OCI-LY7 (cell line): Measurements from ENCODE around the gene SEC23A.

Experiments used
- EZH2phosphoT487 ChIP-seq: fragments of 200-600 bp; sonication (generic); IDR thresholded peaks from 2 replicates; pipeline ENCODE4 v1.6.1; 2018; ENCODE audit warnings: low read depth, borderline replicate concordance, mild to moderate bottlenecking, mixed run types, antibody characterized with exemption, low read length, moderate library complexity, mixed read lengths
- TF ChIP-seq, protein P1 (sequence below): fragments of 200-600 bp; sonication (generic); conservative IDR thresholded peaks from 2 replicates; pipeline ENCODE4 v1.5.1; 2014; ENCODE audit warnings: mild to moderate bottlenecking, antibody characterized with exemption, low read length, moderate library complexity, mixed read lengths

DNA sequence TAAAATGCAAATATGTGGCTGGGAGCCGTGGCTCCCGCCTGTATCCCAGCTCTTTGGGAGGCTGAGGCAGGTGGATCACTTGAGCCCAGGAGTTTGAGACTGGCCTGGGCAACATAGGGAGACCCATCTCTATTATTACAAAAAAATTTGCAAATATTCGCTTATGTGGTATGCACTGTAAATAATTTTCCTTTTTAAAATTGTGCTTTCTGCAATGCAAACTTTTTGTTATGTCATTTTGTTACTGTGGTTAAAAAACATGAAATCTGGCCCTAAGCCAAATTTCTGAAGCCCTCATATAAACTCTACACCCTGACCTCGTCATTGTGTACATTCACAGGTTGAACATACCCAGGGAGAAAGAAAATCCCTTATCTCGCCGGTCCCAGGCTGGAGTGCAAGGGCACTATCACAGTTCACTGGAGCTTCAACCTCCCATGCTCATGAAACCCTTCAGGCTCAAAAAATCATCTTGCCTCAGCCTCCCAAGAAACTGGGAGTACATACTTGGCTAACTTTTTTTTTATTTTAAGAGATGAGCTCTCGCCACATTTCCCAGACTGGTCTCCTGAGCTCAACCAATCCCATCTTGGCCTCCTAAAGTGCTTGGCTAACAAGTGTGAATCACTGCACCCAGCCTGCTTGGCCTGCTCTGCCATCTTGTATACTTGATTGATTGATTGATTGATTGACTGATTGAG lies 42.4 kb upstream of the SEC23A start:
- TF ChIP-seq, protein P1, sequence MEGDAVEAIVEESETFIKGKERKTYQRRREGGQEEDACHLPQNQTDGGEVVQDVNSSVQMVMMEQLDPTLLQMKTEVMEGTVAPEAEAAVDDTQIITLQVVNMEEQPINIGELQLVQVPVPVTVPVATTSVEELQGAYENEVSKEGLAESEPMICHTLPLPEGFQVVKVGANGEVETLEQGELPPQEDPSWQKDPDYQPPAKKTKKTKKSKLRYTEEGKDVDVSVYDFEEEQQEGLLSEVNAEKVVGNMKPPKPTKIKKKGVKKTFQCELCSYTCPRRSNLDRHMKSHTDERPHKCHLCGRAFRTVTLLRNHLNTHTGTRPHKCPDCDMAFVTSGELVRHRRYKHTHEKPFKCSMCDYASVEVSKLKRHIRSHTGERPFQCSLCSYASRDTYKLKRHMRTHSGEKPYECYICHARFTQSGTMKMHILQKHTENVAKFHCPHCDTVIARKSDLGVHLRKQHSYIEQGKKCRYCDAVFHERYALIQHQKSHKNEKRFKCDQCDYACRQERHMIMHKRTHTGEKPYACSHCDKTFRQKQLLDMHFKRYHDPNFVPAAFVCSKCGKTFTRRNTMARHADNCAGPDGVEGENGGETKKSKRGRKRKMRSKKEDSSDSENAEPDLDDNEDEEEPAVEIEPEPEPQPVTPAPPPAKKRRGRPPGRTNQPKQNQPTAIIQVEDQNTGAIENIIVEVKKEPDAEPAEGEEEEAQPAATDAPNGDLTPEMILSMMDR = no peak
- TF ChIP-seq EZH2phosphoT487 = no peak
